Measurements from ENCODE around the gene WDR86. TPM values are rescaled to one million over a fixed set of nuclear protein-coding genes. Genes with fewer than 3 reads are reported as not detected.

WDR86 gene
- polyA plus RNA-seq, 2 of the 4 experiments (the other 2 are of a cell fraction): 0.17 to 0.19 TPM

DNA sequence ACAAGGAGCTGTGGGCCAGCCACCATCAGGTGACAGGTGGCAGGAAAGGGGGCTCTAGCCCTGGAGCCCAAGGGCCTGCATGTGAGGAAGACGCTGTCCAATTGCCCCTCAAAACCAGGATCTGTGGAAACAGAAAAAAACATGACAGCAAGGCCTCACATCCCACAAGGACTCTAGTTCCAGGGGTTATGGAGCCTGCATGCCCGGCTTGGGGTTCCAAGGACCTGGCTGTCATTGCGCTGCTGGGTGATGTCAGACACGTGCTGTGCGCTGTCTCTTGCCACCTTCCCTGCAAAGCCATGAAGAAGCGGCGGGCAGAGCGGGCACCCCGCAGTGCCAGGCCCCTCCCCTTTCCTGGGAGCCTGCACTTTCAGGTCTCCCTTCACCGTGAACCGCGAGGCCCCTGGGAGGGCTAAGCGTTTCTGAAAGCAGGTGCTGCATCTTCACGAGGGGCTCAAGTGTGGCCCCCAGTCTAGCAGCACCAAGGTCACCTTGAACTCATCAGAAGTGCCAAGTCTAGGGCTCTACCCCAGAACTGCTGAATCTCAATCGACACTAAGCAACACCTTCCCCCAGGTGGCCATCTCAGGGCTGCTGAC is 45.2 kb upstream of the WDR86 start:
- 0 out of 3 replicates have a peak, but pooled peaks cover 4% of the 10 kb centered on the region for H3K9me3 ChIP-seq
- H3K4me2 ChIP-seq: no peak overlapping the region
- H3K4me3 ChIP-seq: no peak overlapping the region
- POLR2A ChIA-PET: no interaction called here
- TF ChIP-seq CBX8 (IDR thresholded peaks at IDR 0.05): no peak
- no peak for TF ChIP-seq REST (IDR thresholded peaks at IDR 0.05)
- no peak for TF ChIP-seq PHF8 (IDR thresholded peaks at IDR 0.05; ENCODE audit: borderline replicate concordance, low read depth)
- TF ChIP-seq, protein P1, sequence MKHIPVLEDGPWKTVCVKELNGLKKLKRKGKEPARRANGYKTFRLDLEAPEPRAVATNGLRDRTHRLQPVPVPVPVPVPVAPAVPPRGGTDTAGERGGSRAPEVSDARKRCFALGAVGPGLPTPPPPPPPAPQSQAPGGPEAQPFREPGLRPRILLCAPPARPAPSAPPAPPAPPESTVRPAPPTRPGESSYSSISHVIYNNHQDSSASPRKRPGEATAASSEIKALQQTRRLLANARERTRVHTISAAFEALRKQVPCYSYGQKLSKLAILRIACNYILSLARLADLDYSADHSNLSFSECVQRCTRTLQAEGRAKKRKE (CRISPR knock-in tag; IDR thresholded peaks at IDR 0.05; ENCODE audit: low read depth): no peak
- no peak for TF ChIP-seq CHD2 (IDR thresholded peaks at IDR 0.05; ENCODE audit: low read length, partially characterized antibody)
- TF ChIP-seq NPAS2 (CRISPR knock-in tag; IDR thresholded peaks at IDR 0.05; ENCODE audit: borderline replicate concordance): no peak
- TF ChIP-seq FOXS1 (CRISPR knock-in tag; IDR thresholded peaks at IDR 0.05): no peak
- TF ChIP-seq POLR2A (IDR thresholded peaks at IDR 0.05; ENCODE audit: low read length): no peak
- TF ChIP-seq MAZ (IDR thresholded peaks at IDR 0.05; ENCODE audit: borderline replicate concordance, low read depth, low read length): no peak
- TF ChIP-seq GATA3 (IDR thresholded peaks at IDR 0.05; ENCODE audit: borderline replicate concordance): no peak
- no peak for TF ChIP-seq EP300 (IDR thresholded peaks at IDR 0.05)
- no peak for TF ChIP-seq CHD4 (IDR thresholded peaks at IDR 0.05; ENCODE audit: borderline replicate concordance)
- no peak for TF ChIP-seq FOSB (CRISPR knock-in tag; IDR thresholded peaks at IDR 0.05)
- no peak for TF ChIP-seq KDM5A (IDR thresholded peaks at IDR 0.05)
- no peak for TF ChIP-seq RNF2 (IDR thresholded peaks at IDR 0.05; ENCODE audit: borderline replicate concordance, low read depth)
- no peak for TF ChIP-seq JUNB (IDR thresholded peaks at IDR 0.05)
- no peak for ATAC-seq
- DNase-seq (ENCODE audit: low read depth in 1 of 2, low spot score in 1 of 2): no peak
- 83% methylated on average over 14 of the region's 15 CpGs for whole genome bisulfite sequencing (ENCODE audit: missing lambda C conversion rate)
- H3K27ac ChIP-seq: no peak overlapping the region
- peaks cover 12% of the 10 kb centered on the region for H3K4me1 ChIP-seq
- no peak for FAIRE-seq
- CTCF ChIA-PET: interaction anchor here (16.5 kb wide), 1 partner anchor 83 kb away, joined by 438 read pairs; no protein-coding TSS in a partner anchor

DNA sequence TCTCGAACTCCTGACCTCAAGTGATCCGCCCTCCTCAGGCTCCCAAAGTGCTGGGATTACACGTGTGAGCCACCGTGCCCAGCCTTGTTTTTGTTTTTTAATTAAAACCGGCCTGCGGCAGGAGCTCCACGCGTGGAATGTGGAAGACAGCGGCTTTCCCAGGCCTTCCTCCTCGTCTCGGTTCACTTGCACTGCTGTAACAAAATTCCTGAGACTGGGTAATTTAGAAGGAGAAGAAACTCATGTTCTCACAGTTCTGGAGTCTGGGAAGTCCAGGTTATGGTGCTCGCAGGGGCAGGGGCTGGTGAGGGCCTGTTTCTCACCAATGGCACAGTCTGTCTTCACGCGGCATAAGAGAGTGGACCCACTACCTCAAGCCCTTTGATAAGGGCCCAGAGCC is 44.5 kb upstream of the WDR86 start:
- Histone ChIP-seq H3K4me1 (peaks cover 4% of the 10 kb centered on the region), H3K4me2 (no peak overlapping the region), H3K9me3 (0 out of 3 replicates have a peak, but pooled peaks cover 4% of the 10 kb centered on the region), H3K4me3 (no peak overlapping the region), H3K27ac (no peak overlapping the region)
- DNase-seq (ENCODE audit: low read depth in 1 of 2, low spot score in 1 of 2): no peak
- no peak for ATAC-seq
- WGBS (ENCODE audit: missing lambda C conversion rate): 84% methylated on average over 14 of the region's 14 CpGs
- POLR2A ChIA-PET: no interaction called here
- CTCF ChIA-PET: interaction anchor here (1.2 to 16.5 kb wide), 2 partner anchors 82 to 305 kb away, joined by 7 to 438 read pairs; no protein-coding TSS in a partner anchor
- TF ChIP-seq, protein P2, sequence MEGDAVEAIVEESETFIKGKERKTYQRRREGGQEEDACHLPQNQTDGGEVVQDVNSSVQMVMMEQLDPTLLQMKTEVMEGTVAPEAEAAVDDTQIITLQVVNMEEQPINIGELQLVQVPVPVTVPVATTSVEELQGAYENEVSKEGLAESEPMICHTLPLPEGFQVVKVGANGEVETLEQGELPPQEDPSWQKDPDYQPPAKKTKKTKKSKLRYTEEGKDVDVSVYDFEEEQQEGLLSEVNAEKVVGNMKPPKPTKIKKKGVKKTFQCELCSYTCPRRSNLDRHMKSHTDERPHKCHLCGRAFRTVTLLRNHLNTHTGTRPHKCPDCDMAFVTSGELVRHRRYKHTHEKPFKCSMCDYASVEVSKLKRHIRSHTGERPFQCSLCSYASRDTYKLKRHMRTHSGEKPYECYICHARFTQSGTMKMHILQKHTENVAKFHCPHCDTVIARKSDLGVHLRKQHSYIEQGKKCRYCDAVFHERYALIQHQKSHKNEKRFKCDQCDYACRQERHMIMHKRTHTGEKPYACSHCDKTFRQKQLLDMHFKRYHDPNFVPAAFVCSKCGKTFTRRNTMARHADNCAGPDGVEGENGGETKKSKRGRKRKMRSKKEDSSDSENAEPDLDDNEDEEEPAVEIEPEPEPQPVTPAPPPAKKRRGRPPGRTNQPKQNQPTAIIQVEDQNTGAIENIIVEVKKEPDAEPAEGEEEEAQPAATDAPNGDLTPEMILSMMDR (IDR thresholded peaks at IDR 0.05): no peak
- no peak for TF ChIP-seq ZNF302 (CRISPR knock-in tag; IDR thresholded peaks at IDR 0.05)
- no peak for TF ChIP-seq POLR2AphosphoS2 (conservative IDR thresholded peaks at IDR 0.05; ENCODE audit: low read length)
- TF ChIP-seq TFCP2L1 (CRISPR knock-in tag; IDR thresholded peaks at IDR 0.05): no peak
- no peak for TF ChIP-seq PHF8 (IDR thresholded peaks at IDR 0.05; ENCODE audit: borderline replicate concordance, low read depth)
- TF ChIP-seq SREBF2 (IDR thresholded peaks at IDR 0.05): no peak
- TF ChIP-seq HOXB13 (CRISPR knock-in tag; IDR thresholded peaks at IDR 0.05; ENCODE audit: low read depth): no peak
- no peak for TF ChIP-seq FOXS1 (CRISPR knock-in tag; IDR thresholded peaks at IDR 0.05)
- TF ChIP-seq, protein P3, sequence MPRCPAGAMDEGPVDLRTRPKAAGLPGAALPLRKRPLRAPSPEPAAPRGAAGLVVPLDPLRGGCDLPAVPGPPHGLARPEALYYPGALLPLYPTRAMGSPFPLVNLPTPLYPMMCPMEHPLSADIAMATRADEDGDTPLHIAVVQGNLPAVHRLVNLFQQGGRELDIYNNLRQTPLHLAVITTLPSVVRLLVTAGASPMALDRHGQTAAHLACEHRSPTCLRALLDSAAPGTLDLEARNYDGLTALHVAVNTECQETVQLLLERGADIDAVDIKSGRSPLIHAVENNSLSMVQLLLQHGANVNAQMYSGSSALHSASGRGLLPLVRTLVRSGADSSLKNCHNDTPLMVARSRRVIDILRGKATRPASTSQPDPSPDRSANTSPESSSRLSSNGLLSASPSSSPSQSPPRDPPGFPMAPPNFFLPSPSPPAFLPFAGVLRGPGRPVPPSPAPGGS (IDR thresholded peaks at IDR 0.05): no peak
- no peak for FAIRE-seq

Measured in A549 (cell line).